Kidney (tissue), 14 donors: ENCODE results near the gene NFU1. TPM values are rescaled to one million over a fixed set of nuclear protein-coding genes. Genes with fewer than 3 reads are reported as not detected.

Source experiments
- DNase-seq, 5 donors: peaks; one replicate each; pipeline ENCODE4 v3.0.0-alpha.2; 2013 to 2020
- FAIRE-seq: peaks from 2 replicates; lab custom pipeline; 2012; peaks lifted over from hg19 to GRCh38; lab: Jason Lieb, UNC
- H3K27ac ChIP-seq, 2 donors: one replicate each; pipeline ENCODE4 v1.7.0; 2013; ENCODE audit warnings: low read depth in 2 of 2, low read length in 2 of 2, inconsistent platforms in 1 of 2
- H3K27me3 ChIP-seq: one replicate; pipeline ENCODE4 v1.7.1; 2013; ENCODE audit warnings: low read length, inconsistent platforms; ENCODE audit not compliant: control insufficient read depth, insufficient read depth
- H3K36me3 ChIP-seq, 3 donors: one replicate each; pipeline versions ENCODE4 v1.7.0 to v1.7.1; 2013; ENCODE audit warnings: low read length in 3 of 3, control low read depth in 1 of 3, inconsistent platforms in 1 of 3; ENCODE audit not compliant: insufficient read depth in 3 of 3, control insufficient read depth in 2 of 3
- H3K4me1 ChIP-seq, 3 donors: one replicate each; pipeline versions ENCODE4 v1.7.0 to v1.7.1; 2013; ENCODE audit warnings: low read length in 3 of 3, inconsistent platforms in 1 of 3, low read depth in 1 of 3; ENCODE audit not compliant: control insufficient read depth in 2 of 3, insufficient read depth in 2 of 3
- H3K4me3 ChIP-seq, 3 donors: one replicate each; pipeline versions ENCODE4 v1.7.0 to v1.8.1; 2013; ENCODE audit warnings: low read length in 3 of 3, control low read depth in 1 of 3, inconsistent platforms in 1 of 3
- H3K9ac ChIP-seq, 3 donors: one replicate each; pipeline versions ENCODE4 v1.7.0 to v1.7.1; 2013; ENCODE audit warnings: low read length in 3 of 3, control low read depth in 1 of 3, inconsistent platforms in 1 of 3
- H3K9me3 ChIP-seq, 3 donors: one replicate each; pipeline versions ENCODE4 v1.7.0 to v1.7.1; 2013; ENCODE audit warnings: low read length in 3 of 3, control low read depth in 1 of 3, inconsistent platforms in 1 of 3; ENCODE audit not compliant: control insufficient read depth in 2 of 3, insufficient read depth in 1 of 3
- CTCF ChIP-seq: IDR thresholded peaks from 3 replicates; pipeline ENCODE4 v1.5.1; 2012; ENCODE audit warnings: mild to moderate bottlenecking, moderate library complexity, borderline replicate concordance; ENCODE audit not compliant: insufficient read depth; ENCODE audit errors: extremely low read depth
- intact Hi-C: fragments of 100-400 bp; cut with DNase I; formaldehyde crosslinking; loops from one replicate; pipeline ENCODE4 v1.11.1; 2022
- polyA plus RNA-seq: library from polyadenylated mRNA; stranded (reverse); fragments of 350-450 nt; fragmentation: Illumina TruSeq; extraction: RNeasy Lipid Tissue Mini Kit (QIAGEN cat#74804); gene quantifications from one replicate; pipeline ENCODE4 v1.2.3, GENCODE V29; 2014; ENCODE audit warnings: low read depth, low replicate concordance; ENCODE audit not compliant: insufficient read depth
- total RNA-seq: library from RNA; stranded (reverse); fragmentation: NEBNext Ultra II Directional; extraction: Animal tissue kit (Norgen Biotek cat#: 25700); gene quantifications from one replicate; pipeline ENCODE4 v1.2.1, GENCODE V29; 2021
- donor health status: control.
- donor health status: control.
- donor health status: control.
- donor health status: control.
- donor health status: control.
- donor health status: DM: yes; HTN: yes; CAD: no.
- donor health status: Normal renal cell carcinoma (clear cell type).

The NFU1 gene
- total and polyA plus RNA-seq, 2 donors from 2014 or later = 40.2 to 120 TPM

GRCh38 chr2:69466728-69467127, 29.5 kb upstream of the NFU1 start:
- H3K4me3 ChIP-seq = no peak overlapping the region
- H3K9ac ChIP-seq = no peak overlapping the region
- no peak overlapping the region for H3K27ac ChIP-seq
- H3K27me3 ChIP-seq = no peaks in the 10 kb centered on the region
- intact Hi-C loops = no loop called here
- no peaks in the 10 kb centered on the region for H3K4me1 ChIP-seq
- no peak for DNase-seq
- H3K36me3 ChIP-seq = peaks cover 0 to 9% (median 3%) of the 10 kb centered on the region in 3 donors
- FAIRE-seq = no peak
- H3K9me3 ChIP-seq = no peaks in the 10 kb centered on the region
- TF ChIP-seq CTCF = no peak

GRCh38 chr2:69465513-69466456, 28.6 kb upstream of the NFU1 start:
- Histone ChIP-seq H3K9me3 (no peaks in the 10 kb centered on the region), H3K4me1 (no peaks in the 10 kb centered on the region), H3K27me3 (no peaks in the 10 kb centered on the region), H3K4me3 (no peak overlapping the region), H3K36me3 (peaks cover 0 to 9% (median 3%) of the 10 kb centered on the region in 3 donors), H3K27ac (no peak overlapping the region), H3K9ac (no peak overlapping the region)
- no peak for TF ChIP-seq CTCF
- FAIRE-seq = no peak
- intact Hi-C loops = no loop called here
- peak in 4 of 5 donors; percentile 17 to 85 (median 48) for DNase-seq

- Histone ChIP-seq H3K27ac (no peak overlapping the region), H3K9me3 (no peaks in the 10 kb centered on the region), H3K9ac (no peak overlapping the region), H3K36me3 (peaks cover 0 to 9% (median 3%) of the 10 kb centered on the region in 3 donors), H3K4me3 (no peak overlapping the region), H3K4me1 (no peaks in the 10 kb centered on the region), H3K27me3 (no peaks in the 10 kb centered on the region)
- no peak for FAIRE-seq
- TF ChIP-seq CTCF = no peak
- intact Hi-C loops = no loop called here
- peak in 1 of 5 donors; percentile 28 for DNase-seq
Measured at GRCh38 chr2:69464575-69464974, 27.3 kb upstream of the NFU1 start.
